HG03025 (cell line): ENCODE measurements around the gene SST.
"Not testable (repeated sequence)": the region's sequence is repeated elsewhere in the genome, so short reads cannot be mapped to it uniquely, and the experiment has no call there.

ENCODE experiments used
- ATAC-seq: cut with Tn5 transposase; IDR thresholded peaks from one replicate; pipeline ENCODE4 v1.9.1; 2021; ENCODE audit warnings: mild to moderate bottlenecking, moderate library complexity; ENCODE audit not compliant: unreplicated experiment, low FRiP score

SST gene

GRCh38 chr3:187684880-187685279 lies 14.7 kb upstream of the SST start:
- ATAC-seq: no peak

DNA sequence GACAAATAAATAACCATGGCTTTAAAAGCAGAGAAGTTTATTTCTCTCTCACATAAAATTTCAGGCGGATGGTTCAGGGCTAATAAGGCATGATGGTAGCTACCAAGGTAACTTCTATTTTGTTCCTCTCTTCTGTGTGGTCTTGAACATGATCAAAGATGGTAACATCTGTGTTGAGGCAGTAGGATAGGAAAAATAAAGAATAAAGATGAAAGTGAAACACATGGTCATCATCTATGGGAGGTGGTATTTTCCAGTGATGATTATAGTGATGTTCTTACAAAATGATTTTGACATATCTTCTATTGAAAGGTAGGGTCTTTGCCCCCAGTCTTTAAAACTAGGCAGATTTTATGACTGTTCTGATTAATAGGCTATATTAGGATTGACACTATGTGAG lies 14.2 kb upstream of the SST start:
- ATAC-seq: no peak

- not testable (repeated sequence) for ATAC-seq
Measured at GRCh38 chr3:187681756-187682155, 11.6 kb upstream of the SST start.

GRCh38 chr3:187679638-187680396 lies 9.6 kb upstream of the SST start:
- ATAC-seq: peak; percentile 72

DNA sequence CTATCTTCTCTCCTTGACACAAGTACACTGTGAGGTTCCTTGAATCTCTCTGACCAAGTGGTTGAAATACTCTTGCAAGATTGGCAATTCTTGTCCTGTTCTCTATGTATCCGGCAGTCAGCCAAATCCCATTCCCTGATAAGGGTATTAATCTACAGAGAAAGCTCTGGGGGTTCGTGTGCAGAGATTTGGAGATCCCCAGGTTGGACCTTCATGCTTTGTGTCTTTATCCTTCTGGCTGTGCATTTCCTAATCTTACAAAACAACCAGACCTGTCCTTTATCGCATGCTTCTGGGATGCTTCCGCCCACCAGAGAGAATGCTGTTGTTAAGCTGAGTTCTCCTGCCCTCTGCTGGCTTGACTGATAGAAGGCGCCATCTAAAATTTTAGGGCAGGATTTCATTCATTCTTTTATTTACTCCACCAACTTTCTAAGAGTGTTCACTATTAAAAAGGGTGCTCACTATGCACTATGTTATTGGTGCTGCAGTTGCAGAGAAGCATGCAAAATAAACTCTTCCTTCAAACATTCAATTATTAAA lies 8.6 kb upstream of the SST start:
- ATAC-seq: no peak

DNA sequence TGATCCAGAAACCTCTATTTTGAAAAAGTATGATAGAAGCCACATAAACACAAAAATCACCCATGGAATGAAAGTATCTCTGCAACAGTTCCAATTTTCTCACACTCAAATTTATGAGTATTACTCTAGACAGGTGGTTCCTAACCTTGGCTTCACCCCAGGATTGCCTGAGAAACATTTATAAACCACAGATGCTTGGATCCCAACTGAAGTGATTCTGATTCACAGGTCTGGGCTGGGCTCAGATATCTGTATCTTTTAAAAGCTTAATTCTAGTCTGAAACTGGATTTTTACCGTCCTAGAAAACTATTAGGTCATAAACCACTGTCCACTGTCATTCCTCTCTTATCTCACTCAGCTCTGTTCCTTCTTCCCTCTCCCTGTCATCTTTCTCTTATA lies 7.4 kb upstream of the SST start:
- ATAC-seq: no peak

DNA sequence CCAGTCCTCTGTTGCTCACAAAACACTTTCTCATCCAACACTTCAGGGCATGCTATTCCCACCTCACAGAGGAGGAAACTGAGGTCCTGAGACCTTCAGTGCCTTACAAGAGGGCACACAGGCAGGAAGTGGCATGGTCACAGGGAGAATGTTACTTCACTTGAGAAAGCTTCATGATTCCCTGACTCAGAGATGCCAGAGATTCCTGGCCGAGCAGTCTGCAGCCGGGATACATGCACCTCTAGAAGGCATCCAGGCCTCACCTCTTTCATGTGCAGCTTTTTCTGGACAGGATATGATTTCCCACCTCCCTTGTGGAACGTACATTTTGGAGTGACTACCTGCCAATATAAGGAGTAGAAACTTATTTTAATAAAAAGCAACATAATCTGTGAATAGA lies 2.8 kb upstream of the SST start:
- ATAC-seq: no peak

- ATAC-seq: no peak
Measured at GRCh38 chr3:187667526-187667925, 2.7 kb downstream of the SST start.

DNA sequence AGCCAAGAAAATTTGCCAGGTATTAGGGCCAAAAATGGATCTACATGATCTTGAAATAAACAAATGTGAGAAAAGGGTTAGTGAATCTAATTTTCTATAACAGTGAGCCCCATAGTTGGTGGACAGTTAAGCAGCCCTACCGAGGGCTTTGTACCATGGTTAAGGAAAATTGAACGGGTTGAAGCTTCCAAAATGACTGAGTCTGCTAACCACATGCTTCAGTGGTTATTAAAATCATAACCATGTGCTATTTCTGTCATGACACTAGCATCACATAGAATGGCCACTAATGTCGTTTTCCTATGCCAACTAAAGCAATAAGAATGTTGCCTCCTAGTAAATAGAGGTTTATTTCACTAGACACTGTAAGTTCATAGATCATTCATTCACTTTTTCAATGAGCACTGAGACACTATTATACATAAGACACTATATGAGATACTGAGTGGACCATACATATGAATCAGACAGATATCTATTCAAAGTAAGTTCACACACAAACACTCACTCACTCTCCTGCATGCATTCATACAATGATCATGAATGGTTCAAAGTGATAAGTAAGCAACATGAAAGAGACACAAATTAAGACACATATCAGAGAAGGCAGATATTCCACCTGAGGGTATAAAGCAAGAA lies 4.3 kb downstream of the SST start:
- ATAC-seq: no peak

- no peak for ATAC-seq
Measured at GRCh38 chr3:187665010-187665409, 5.2 kb downstream of the SST start.

DNA sequence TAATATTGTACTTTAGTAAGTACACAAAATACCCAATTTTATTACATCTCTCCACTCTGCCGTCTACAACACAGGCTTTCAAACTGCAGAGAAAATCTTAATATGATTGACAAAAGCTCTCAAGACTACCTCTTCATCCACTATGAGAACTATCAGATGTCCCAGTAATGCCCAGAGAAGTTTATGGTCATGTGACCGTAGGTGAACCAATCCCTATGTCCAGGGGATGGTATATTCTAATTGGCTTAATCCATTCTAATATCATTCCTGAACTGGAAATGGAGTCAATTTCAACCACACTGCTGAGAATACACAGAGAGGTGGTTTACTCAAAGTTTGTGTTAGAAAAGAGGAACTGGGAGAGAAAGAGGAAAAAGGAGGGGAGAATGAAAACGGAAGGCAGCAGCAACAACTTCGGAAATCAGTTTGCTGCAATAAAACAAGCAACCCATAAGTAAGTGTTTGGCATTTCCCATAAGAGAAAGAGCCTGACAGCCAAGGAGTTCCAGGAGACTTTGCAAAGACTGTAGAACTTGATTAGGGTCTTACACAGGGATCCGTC lies 7.3 kb downstream of the SST start:
- no peak for ATAC-seq

- ATAC-seq: no peak
Measured at GRCh38 chr3:187661267-187661666, 8.9 kb downstream of the SST start.

DNA sequence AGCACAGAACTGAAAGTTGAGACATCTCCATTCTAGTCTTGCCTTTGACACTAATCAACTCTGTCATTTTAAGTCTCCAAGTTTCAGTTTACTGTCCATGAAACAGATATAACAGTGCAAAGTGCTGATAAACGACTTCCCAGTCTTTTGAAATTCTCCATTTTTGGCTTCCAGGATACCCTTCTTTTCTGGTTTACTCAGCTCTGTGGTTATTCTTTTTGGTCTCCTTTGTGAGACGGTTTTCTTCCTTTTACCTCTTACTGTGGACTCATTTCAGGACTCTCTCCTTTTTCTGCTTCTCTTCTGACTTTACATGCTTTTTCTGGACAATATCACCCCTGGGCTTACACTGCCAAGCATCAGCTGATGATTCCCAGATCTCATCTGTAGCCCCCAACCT lies 18.9 kb downstream of the SST start:
- ATAC-seq: no peak

DNA sequence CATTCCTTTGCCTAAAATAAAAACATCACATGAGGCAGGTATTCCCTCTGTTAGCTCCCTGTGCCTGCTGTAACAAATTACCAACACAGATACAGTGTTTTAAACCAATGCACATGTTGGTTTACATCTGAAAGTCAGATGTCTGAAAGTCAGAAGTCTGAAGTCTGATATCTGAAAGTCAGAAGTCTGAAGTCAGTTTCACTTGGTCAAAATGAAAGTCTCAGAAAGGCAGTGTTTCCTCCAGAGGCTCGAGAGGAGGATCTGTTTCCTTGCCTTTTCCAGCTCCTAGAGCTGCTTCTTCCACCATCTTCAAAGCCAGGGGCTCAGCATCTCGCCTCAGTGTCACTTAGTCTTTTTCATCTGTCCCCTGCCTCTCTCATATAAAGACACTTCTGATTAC lies 22.0 kb downstream of the SST start:
- ATAC-seq: peak; percentile 87

GRCh38 chr3:187646906-187647660 lies 23.1 kb downstream of the SST start:
- ATAC-seq: no peak

DNA sequence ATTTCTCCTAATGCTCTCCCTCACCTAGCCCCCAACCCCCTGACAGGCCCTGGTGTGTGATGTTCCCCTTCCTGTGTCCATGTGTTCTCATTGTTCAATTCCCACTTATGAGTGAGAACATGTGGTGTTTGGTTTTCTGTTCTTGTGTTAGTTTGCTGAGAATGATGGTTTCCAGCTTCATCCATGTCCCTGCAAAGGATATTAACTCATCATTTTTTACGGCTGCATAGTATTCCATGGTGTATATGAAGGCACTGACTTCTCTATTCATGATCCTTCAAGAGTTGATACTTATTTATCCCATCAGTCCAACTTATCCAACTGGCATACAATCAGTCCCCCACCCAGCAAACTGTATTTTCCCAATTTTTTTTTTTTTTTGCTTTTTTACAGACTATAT lies 24.8 kb downstream of the SST start:
- ATAC-seq: not testable (repeated sequence)

- ATAC-seq: no peak
Measured at GRCh38 chr3:187642861-187643260, 27.3 kb downstream of the SST start.

DNA sequence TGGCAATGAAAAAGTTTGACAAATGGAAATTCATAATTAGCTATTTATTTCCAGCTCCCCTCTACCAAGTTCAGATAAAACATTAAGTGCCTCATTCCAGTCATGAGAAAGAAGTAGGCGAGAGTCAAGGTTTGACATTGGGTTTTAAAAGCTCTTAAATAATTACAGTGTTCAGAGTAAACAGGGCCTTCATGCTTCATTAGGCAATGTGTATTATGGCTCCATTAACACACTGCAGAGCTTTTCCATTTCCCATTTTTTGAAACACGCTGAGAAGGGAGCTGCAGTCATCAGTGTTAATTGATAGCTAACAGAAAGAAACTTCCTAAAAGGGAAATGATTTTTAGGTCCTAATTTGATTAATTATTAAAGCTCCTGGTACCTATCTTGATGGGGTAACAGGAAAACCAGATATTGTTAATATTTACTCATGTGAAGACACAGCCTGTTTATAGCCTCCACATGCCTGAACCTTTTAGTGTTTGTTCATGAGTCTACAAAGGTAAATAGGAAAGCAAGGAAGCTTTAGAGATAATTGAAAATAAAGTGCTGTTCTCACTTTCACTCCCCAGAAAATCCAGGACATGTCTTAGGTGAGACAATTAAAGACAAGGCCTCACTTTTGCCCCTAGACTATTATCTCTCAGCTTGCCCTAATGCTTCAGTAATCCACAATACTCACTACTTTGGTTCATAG lies 28.7 kb downstream of the SST start:
- no peak for ATAC-seq

- no peak for ATAC-seq
Measured at GRCh38 chr3:187640569-187641059, 29.6 kb downstream of the SST start.

- no peak for ATAC-seq
Measured at GRCh38 chr3:187639927-187640568, 30.1 kb downstream of the SST start.
